NCI-H748 (cell line): Measurements from ENCODE around the gene ASB16.
"Not testable (repeated sequence)": the region's sequence is repeated elsewhere in the genome, so short reads cannot be mapped to it uniquely, and the experiment has no call there.

Experiments
- DNase-seq: peaks from one replicate; lab custom pipeline; 2025; ENCODE audit not compliant: unreplicated experiment; lab: John Stamatoyannopoulos, UW

The ASB16 gene, protein sequence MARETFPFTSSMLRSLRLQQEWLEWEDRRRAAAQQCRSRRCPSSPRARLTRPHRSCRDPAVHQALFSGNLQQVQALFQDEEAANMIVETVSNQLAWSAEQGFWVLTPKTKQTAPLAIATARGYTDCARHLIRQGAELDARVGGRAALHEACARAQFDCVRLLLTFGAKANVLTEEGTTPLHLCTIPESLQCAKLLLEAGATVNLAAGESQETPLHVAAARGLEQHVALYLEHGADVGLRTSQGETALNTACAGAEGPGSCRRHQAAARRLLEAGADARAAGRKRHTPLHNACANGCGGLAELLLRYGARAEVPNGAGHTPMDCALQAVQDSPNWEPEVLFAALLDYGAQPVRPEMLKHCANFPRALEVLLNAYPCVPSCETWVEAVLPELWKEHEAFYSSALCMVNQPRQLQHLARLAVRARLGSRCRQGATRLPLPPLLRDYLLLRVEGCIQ

DNA sequence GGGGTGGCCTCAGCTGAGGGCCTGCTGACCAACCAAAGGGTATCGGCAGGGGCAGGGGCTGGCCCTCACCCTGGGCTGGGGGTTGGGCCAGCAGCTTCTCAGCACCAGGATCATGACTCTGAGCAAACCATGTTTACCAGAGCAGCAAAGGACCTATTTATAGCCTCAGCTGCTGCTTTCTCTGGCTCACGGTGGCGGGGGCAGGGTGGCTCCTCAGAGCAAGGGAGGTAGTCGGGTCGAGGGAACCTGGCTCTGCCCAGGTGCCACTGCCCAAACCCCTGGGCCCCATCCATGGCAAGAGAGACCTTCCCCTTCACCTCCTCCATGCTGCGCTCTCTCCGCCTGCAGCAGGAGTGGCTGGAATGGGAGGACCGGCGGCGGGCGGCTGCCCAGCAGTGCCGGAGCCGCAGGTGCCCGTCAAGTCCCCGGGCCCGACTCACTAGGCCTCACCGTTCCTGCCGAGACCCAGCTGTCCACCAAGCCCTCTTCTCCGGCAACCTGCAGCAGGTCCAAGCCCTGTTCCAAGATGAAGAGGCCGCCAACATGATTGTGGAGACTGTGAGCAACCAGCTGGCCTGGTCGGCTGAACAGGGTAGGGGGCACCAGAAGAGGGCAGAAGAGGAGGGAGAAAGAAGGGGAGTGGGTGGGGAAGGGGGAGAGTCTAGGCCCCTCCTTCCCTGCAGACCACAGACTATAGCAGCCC lies at the start of gene ASB16:
Gene ASB16 (plus strand): TSS at position 206 of the 703 bp plus-strand sequence. CDS start 86 bp downstream, at position 292.
- DNase-seq, result no peak

- no peak for DNase-seq
Measured at GRCh38 chr17:44120851-44121605, 49.5 kb upstream of the ASB16 start.

DNA sequence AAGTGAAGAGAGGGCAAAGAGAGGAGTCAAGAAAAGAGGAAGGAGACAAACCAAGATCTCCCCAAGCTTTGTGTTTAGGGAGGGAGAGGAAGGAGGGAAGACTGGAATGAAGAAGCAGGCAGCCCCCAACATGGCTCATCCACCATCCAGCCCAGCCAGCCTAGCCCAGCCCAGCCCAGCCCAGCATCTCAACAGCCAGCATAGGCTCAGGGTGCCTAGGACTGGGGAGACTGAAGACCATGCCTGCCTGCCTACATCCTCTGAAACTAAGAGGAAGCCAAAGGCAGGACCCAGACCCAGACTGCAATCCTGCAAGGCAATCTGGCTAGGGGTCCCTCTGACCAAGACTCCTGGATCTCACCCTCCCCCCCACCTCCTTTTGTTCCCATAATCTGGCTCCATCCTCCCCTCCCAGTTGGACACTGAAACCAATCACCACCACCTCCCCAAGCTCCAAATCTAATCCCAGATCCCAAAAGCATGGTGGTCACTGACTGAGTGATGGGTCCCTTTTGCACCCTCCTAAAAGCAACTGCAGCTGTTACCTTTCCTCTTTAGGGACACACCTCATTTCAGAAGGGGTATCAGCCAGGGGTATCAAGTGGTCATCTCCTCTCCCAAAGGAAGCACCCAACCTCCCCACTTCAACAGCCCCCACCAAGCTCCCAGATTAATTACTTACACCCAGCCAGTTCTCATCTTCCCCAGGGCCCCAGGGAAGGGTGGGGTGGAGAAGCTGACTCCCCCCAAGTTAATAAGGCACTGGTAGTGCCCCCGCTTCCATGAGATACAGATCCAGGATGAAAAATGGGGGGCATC lies 48.3 kb upstream of the ASB16 start:
- DNase-seq, result no peak

GRCh38 chr17:44122816-44123355 lies 47.6 kb upstream of the ASB16 start:
- peak; percentile 38 for DNase-seq

DNA sequence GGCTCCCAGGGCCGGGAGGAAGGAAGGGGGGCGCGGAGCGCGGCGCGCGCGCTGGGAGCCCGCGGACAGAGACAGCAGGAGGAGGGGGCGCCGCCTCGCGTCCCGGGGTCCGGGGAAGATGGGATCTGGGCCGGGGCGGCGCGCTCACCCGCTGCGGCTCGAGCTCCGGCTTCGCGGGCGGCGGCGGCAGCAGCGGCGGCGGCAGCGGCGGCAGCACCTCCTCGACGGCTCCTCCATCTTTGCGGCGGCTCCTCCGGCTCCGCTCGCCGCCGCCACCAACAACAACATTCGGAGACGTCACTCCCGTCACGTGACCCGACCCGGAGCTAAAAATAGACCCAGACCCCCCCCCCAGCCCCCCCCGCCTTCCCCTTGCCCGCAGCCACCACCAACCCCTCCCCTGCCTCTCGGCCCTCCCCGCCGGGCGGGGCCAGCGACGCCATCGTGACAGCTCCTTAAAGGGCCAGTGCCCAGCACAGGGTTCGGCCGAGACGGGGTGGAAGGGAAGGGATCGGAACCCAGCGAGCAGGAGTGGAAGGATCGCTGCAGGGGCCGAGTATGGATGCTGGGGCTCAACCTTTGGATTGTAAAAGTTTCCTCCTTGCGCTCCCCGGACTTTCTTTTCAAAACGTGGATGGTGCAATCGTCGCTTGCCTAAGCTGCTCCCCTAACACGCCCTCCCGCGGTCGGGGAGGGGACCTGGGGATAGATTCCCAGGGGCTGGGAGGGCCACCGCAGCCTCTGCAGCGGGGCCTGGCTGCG lies 47.0 kb upstream of the ASB16 start, which contains the start of gene HDAC5:
Gene HDAC5 (minus strand): TSS at position 286 of the 762 bp plus-strand sequence. CDS start 6,126 bp downstream, outside the sequence.
- peak; percentile 96 for DNase-seq

- no peak for DNase-seq
Measured at GRCh38 chr17:44124118-44124438, 46.4 kb upstream of the ASB16 start.

DNA sequence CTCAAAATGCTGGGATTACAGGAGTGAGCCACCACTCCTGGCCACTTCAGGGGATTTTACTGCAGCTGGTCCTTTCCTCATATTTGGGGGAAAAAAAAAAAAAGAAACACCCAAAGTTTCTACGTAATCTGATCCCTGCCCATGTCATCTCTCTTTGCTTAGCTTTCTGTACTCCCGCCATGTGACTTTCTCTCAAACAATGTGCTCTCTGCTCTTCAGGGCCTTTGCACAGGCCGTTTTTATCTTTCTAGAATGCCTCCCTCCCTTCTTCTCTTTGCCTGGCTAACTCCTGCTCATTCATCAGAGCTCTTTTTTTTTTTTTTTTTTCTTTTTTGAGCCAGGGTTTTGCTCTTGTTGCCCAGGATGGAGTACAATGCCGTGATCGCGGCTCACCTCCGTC lies 42.1 kb upstream of the ASB16 start:
- no peak for DNase-seq

GRCh38 chr17:44130693-44131349 lies 39.7 kb upstream of the ASB16 start:
- DNase-seq, result no peak

GRCh38 chr17:44131372-44131771 lies 39.1 kb upstream of the ASB16 start:
- not testable (repeated sequence) for DNase-seq

GRCh38 chr17:44132275-44132821 lies 38.2 kb upstream of the ASB16 start:
- no peak for DNase-seq

- DNase-seq, result no peak
Measured at GRCh38 chr17:44133918-44134476, 36.5 kb upstream of the ASB16 start.

DNA sequence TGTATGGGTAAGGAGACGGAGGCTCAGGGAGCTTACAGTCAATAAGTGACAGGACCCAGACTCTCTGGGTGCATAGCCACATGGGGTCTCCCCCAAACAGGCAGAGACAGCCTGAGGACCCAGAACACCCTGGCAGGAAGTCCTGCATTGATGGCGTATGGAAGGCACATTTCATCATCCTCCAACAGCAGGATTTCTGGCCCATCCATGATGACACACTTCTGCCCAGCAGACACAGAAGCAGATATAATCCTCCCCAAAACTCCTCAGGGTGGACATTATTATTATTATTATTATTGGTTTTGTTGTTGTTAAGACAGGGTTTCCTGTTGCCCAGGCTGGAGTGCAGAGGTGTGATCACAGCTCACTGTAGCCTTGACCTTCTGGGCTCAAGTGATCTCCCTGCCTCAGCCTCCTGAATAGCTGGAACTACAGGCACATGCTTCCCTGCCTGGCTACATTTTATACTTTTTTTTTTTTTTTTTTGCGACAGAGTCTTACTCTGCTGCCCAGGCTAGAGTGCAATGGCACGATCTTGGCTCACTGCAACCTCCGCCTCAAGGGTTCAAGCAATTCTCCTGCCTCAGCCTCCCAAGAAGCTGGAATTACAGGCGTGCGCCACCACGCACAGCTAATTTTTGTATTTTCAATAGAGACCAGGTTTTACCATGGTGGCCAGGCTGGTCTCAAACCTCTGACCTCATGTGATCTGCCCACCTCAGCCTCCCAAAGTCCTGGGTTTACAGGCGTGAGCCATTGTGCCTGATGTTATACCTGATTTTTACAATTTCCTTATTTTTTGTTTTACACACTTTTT lies 35.5 kb upstream of the ASB16 start:
- DNase-seq, result no peak

GRCh38 chr17:44137891-44138709 lies 32.4 kb upstream of the ASB16 start:
- peak; percentile 87 for DNase-seq

DNA sequence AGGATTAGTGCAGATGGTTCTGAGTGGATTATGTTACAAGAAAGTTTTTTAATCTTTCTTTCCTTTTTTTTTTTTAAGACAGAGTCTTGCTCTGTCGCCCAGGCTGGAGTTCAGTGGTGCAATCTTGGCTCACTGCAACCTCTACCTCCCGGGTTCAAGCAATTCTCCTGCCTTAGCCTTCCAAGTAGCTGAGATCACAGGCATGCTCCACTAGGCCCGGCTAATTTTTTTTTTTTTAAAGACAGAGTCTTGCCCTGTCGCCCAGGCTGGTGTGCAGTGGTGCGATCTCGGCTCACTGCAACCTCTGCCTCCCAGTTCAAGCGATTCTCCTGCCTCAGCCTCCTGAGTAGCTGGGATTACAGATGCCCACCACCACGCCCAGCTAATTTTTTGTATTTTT lies 26.6 kb upstream of the ASB16 start:
- DNase-seq, result not testable (repeated sequence)

GRCh38 chr17:44144966-44145739 lies 25.4 kb upstream of the ASB16 start:
- DNase-seq, result no peak
